Ishikawa (cell line): ENCODE results near the gene ADAMTS16.

Experiments used
- CREB1 ChIP-seq: IDR thresholded peaks from 2 replicates; pipeline ENCODE4 v1.6.1; 2012; ENCODE audit warnings: low read depth
- EGR1 ChIP-seq: IDR thresholded peaks from 2 replicates; pipeline ENCODE4 v1.6.1; 2012
- EP300 ChIP-seq: IDR thresholded peaks from 2 replicates; pipeline ENCODE4 v1.6.1; 2012; ENCODE audit warnings: borderline replicate concordance
- FOXM1 ChIP-seq: IDR thresholded peaks from 2 replicates; pipeline ENCODE4 v1.6.1; 2012; ENCODE audit warnings: low read depth, borderline replicate concordance
- NFIC ChIP-seq: IDR thresholded peaks from 2 replicates; pipeline ENCODE4 v1.6.1; 2012
- RAD21 ChIP-seq: IDR thresholded peaks from 2 replicates; pipeline ENCODE4 v1.6.1; 2012; ENCODE audit warnings: low read depth
- TAF1 ChIP-seq: IDR thresholded peaks from 2 replicates; pipeline ENCODE4 v1.6.1; 2012; ENCODE audit warnings: low read depth, mild to moderate bottlenecking
- USF1 ChIP-seq: IDR thresholded peaks from 2 replicates; pipeline ENCODE4 v1.6.1; 2012
- YY1 ChIP-seq: IDR thresholded peaks from 2 replicates; pipeline ENCODE4 v1.6.1; 2012; ENCODE audit warnings: low read depth
- ZBTB7A ChIP-seq: IDR thresholded peaks from 2 replicates; pipeline ENCODE4 v1.6.1; 2012; ENCODE audit warnings: low read depth
- TF ChIP-seq, protein P1 (sequence below): IDR thresholded peaks from 2 replicates; pipeline ENCODE4 v1.6.1; 2012
- TF ChIP-seq, protein P2 (sequence below): IDR thresholded peaks from 2 replicates; pipeline ENCODE4 v1.6.1; 2012; ENCODE audit warnings: low read depth, mild to moderate bottlenecking

- TF ChIP-seq EGR1 (no peak), NFIC (no peak), EP300 (no peak), RAD21 (no peak), TAF1 (no peak), YY1 (no peak), CREB1 (no peak), FOXM1 (no peak), USF1 (no peak), ZBTB7A (no peak)
- TF ChIP-seq, protein P1, sequence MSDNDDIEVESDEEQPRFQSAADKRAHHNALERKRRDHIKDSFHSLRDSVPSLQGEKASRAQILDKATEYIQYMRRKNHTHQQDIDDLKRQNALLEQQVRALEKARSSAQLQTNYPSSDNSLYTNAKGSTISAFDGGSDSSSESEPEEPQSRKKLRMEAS = no peak
- TF ChIP-seq, protein P2, sequence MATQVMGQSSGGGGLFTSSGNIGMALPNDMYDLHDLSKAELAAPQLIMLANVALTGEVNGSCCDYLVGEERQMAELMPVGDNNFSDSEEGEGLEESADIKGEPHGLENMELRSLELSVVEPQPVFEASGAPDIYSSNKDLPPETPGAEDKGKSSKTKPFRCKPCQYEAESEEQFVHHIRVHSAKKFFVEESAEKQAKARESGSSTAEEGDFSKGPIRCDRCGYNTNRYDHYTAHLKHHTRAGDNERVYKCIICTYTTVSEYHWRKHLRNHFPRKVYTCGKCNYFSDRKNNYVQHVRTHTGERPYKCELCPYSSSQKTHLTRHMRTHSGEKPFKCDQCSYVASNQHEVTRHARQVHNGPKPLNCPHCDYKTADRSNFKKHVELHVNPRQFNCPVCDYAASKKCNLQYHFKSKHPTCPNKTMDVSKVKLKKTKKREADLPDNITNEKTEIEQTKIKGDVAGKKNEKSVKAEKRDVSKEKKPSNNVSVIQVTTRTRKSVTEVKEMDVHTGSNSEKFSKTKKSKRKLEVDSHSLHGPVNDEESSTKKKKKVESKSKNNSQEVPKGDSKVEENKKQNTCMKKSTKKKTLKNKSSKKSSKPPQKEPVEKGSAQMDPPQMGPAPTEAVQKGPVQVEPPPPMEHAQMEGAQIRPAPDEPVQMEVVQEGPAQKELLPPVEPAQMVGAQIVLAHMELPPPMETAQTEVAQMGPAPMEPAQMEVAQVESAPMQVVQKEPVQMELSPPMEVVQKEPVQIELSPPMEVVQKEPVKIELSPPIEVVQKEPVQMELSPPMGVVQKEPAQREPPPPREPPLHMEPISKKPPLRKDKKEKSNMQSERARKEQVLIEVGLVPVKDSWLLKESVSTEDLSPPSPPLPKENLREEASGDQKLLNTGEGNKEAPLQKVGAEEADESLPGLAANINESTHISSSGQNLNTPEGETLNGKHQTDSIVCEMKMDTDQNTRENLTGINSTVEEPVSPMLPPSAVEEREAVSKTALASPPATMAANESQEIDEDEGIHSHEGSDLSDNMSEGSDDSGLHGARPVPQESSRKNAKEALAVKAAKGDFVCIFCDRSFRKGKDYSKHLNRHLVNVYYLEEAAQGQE = no peak
Measured at GRCh38 chr5:5364932-5365331, 224.8 kb downstream of the ADAMTS16 start.
